Liver (tissue), 9 donors: ENCODE results near the gene FAM169A. TPM values are rescaled to one million over a fixed set of nuclear protein-coding genes. Genes with fewer than 3 reads are reported as not detected.

ENCODE experiments used
- DNase-seq: peaks from one replicate; pipeline ENCODE4 v3.0.0-alpha.2; 2017; ENCODE audit warnings: low spot score
- H3K27ac ChIP-seq, 2 donors: one replicate each; pipeline ENCODE4 v1.7.0; 2013; ENCODE audit warnings: inconsistent platforms in 2 of 2, low read length in 2 of 2, control low read depth in 1 of 2, low read depth in 1 of 2, mild to moderate bottlenecking in 1 of 2
- H3K27me3 ChIP-seq, 4 donors: one replicate each; pipeline versions ENCODE4 v1.6.1 to v1.7.0; 2013; ENCODE audit warnings: low read length in 3 of 4, inconsistent platforms in 1 of 4, mild to moderate bottlenecking in 1 of 4, moderate library complexity in 1 of 4; ENCODE audit not compliant: control insufficient read depth in 4 of 4, insufficient read depth in 4 of 4
- H3K36me3 ChIP-seq, 4 donors: one replicate each; pipeline versions ENCODE4 v1.6.1 to v1.7.0; 2013; ENCODE audit warnings: low read length in 3 of 4, mild to moderate bottlenecking in 3 of 4, low read depth in 1 of 4, moderate library complexity in 1 of 4; ENCODE audit not compliant: control insufficient read depth in 4 of 4, insufficient read depth in 3 of 4
- H3K4me1 ChIP-seq, 4 donors: one replicate each; pipeline versions ENCODE4 v1.6.1 to v1.7.0; 2013; ENCODE audit warnings: low read length in 3 of 4, mild to moderate bottlenecking in 3 of 4, moderate library complexity in 1 of 4; ENCODE audit not compliant: control insufficient read depth in 4 of 4, insufficient read depth in 4 of 4
- H3K4me3 ChIP-seq, 3 donors: one replicate each; pipeline versions ENCODE4 v1.6.1 to v1.7.0; 2013; ENCODE audit warnings: low read length in 3 of 3, control low read depth in 1 of 3, low read depth in 1 of 3, mild to moderate bottlenecking in 1 of 3
- H3K9ac ChIP-seq, 2 donors: one replicate each; pipeline ENCODE4 v1.7.0; 2013; ENCODE audit warnings: low read length in 2 of 2, mild to moderate bottlenecking in 2 of 2, moderate library complexity in 2 of 2, control low read depth in 1 of 2, low read depth in 1 of 2
- H3K9me3 ChIP-seq, 4 donors: one replicate each; pipeline versions ENCODE4 v1.6.1 to v1.7.0; 2013; ENCODE audit warnings: low read length in 3 of 4; ENCODE audit not compliant: control insufficient read depth in 4 of 4
- ATF3 ChIP-seq: IDR thresholded peaks from 2 replicates; pipeline ENCODE4 v1.6.1; 2016; ENCODE audit warnings: antibody characterized with exemption
- FOXA1 ChIP-seq: IDR thresholded peaks from 2 replicates; pipeline ENCODE4 v1.6.1; 2016; ENCODE audit warnings: antibody characterized with exemption
- HNF4A ChIP-seq, 2 donors: conservative IDR thresholded peaks; 2 replicates each; pipeline ENCODE4 v1.6.1; 2016; ENCODE audit warnings: antibody characterized with exemption in 2 of 2, mild to moderate bottlenecking in 2 of 2
- HNF4G ChIP-seq: IDR thresholded peaks from 2 replicates; pipeline ENCODE4 v1.6.1; 2016; ENCODE audit warnings: antibody characterized with exemption
- JUND ChIP-seq, 2 donors: IDR thresholded peaks; 2 replicates each; pipeline ENCODE4 v1.6.1; 2016; ENCODE audit warnings: antibody characterized with exemption in 2 of 2
- MAX ChIP-seq: IDR thresholded peaks from 2 replicates; pipeline ENCODE4 v1.6.1; 2016; ENCODE audit warnings: antibody characterized with exemption
- NR2F2 ChIP-seq: IDR thresholded peaks from 2 replicates; pipeline ENCODE4 v1.6.1; 2016; ENCODE audit warnings: antibody characterized with exemption
- RAD21 ChIP-seq, 2 donors: IDR thresholded peaks; 2 replicates each; pipeline ENCODE4 v1.6.1; 2016; ENCODE audit warnings: antibody characterized with exemption in 2 of 2, mild to moderate bottlenecking in 2 of 2
- REST ChIP-seq: IDR thresholded peaks from 2 replicates; pipeline ENCODE4 v1.6.1; 2016; ENCODE audit warnings: antibody characterized with exemption, mild to moderate bottlenecking
- RXRA ChIP-seq, 2 donors: IDR thresholded peaks; 2 replicates each; pipeline ENCODE4 v1.6.1; 2017 to 2018; ENCODE audit warnings: antibody characterized with exemption in 2 of 2, mild to moderate bottlenecking in 1 of 2
- TAF1 ChIP-seq: conservative IDR thresholded peaks from 2 replicates; pipeline ENCODE4 v1.6.1; 2016; ENCODE audit warnings: antibody characterized with exemption, mild to moderate bottlenecking
- YY1 ChIP-seq: IDR thresholded peaks from 2 replicates; pipeline ENCODE4 v1.6.1; 2016; ENCODE audit warnings: antibody characterized with exemption, mild to moderate bottlenecking
- WGBS: extraction: QIAGEN DNeasy Blood & Tissue Kit; methylation state at CpG from one replicate; pipeline ENCODE4 v1.1.7; 2013; 5-methylcytosine and 5-hydroxymethylcytosine counted together
- polyA plus RNA-seq, 2 donors: library from polyadenylated mRNA; stranded (reverse) in 1 of 2; unstranded in 1 of 2; fragments of 200-250 nt in 1 of 2; fragments of >200 nt in 1 of 2; fragmentation: Nextera tagmentation in 1 of 2; extraction: Ambion mirVana in 1 of 2; gene quantifications; one replicate each; pipeline versions ENCODE4 v1.2.1 to v1.2.3, GENCODE V29; 2013 to 2015
- total RNA-seq, 2 donors: library from RNA; depleted of rRNA; stranded (reverse); fragments of >200 nt; gene quantifications; one replicate each; pipeline ENCODE4 v1.2.3, GENCODE V29; 2014
- TF ChIP-seq, protein P1 (sequence below): fragments of 150-350 bp; IDR thresholded peaks from 2 replicates; pipeline ENCODE4 v1.5.1; 2017; ENCODE audit warnings: improper control_type of control experiment, low read depth, low read length; ENCODE audit not compliant: missing input control
- donor health status: healthy.
- donor health status: healthy.
- donor health status: healthy.
- donor health status: healthy.
- donor health status: healthy.

FAM169A gene
- total and polyA plus RNA-seq, 4 donors, result 0.58 to 5.0 (median 0.92) TPM

GRCh38 chr5:74866596-74867162, 492 bp upstream of the FAM169A start:
- Histone ChIP-seq H3K9me3 (no peaks in the 10 kb centered on the region), H3K4me3 (peak overlapping the region; percentile 23 to 72 (median 66)), H3K9ac (no peak overlapping the region), H3K27me3 (no peaks in the 10 kb centered on the region), H3K27ac (no peak overlapping the region), H3K36me3 (no peaks in the 10 kb centered on the region), H3K4me1 (peaks cover 4 to 19% (median 13%) of the 10 kb centered on the region in 4 donors)
- 13% methylated on average over 37 of the region's 37 CpGs for WGBS
- peak; percentile 37 for DNase-seq
- TF ChIP-seq, protein P1, sequence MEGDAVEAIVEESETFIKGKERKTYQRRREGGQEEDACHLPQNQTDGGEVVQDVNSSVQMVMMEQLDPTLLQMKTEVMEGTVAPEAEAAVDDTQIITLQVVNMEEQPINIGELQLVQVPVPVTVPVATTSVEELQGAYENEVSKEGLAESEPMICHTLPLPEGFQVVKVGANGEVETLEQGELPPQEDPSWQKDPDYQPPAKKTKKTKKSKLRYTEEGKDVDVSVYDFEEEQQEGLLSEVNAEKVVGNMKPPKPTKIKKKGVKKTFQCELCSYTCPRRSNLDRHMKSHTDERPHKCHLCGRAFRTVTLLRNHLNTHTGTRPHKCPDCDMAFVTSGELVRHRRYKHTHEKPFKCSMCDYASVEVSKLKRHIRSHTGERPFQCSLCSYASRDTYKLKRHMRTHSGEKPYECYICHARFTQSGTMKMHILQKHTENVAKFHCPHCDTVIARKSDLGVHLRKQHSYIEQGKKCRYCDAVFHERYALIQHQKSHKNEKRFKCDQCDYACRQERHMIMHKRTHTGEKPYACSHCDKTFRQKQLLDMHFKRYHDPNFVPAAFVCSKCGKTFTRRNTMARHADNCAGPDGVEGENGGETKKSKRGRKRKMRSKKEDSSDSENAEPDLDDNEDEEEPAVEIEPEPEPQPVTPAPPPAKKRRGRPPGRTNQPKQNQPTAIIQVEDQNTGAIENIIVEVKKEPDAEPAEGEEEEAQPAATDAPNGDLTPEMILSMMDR, result no peak
- peak in 1 of 2 donors; percentile 8 for TF ChIP-seq RXRA (IDR thresholded peaks at IDR 0.05)
- no peak for TF ChIP-seq JUND (IDR thresholded peaks at IDR 0.05)

GRCh38 chr5:74865256-74865803, 857 bp downstream of the FAM169A start:
- H3K4me1 ChIP-seq, result peaks cover 4 to 19% (median 13%) of the 10 kb centered on the region in 4 donors
- H3K27ac ChIP-seq, result peak overlapping the region in 1 of 2 donors; percentile 31
- H3K9me3 ChIP-seq, result no peaks in the 10 kb centered on the region
- no peaks in the 10 kb centered on the region for H3K36me3 ChIP-seq
- TF ChIP-seq HNF4A (conservative IDR thresholded peaks at IDR 0.05), result no peak
- peak; percentile 5 for TF ChIP-seq ATF3
- DNase-seq, result no peak
- 16% methylated on average over 23 of the region's 23 CpGs for WGBS
- H3K27me3 ChIP-seq, result no peaks in the 10 kb centered on the region
- H3K9ac ChIP-seq, result peak overlapping the region; percentile 33 to 84
- H3K4me3 ChIP-seq, result peak overlapping the region; percentile 56 to 72 (median 61)

DNA sequence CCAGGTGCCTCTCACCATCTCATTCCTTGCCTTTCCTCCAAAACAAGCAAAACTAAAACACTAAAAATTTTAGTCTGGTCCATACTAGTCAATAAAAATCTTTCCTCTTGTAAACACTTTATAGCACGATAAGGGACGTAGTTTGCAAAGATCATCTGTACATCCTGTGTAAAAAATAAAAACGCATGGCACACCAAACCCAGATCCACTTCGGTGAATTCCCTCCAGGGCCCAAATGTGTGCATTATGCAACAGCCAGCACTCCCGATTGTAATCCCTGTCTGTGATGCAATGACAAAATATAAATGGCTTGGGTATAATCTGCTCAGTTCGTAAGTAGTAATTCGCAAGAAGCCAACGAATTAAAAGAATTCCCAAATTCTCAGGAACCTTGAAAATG, 1.4 kb downstream of the FAM169A start:
- no peaks in the 10 kb centered on the region for H3K27me3 ChIP-seq
- peak overlapping the region in 1 of 3 donors; percentile 61 for H3K4me3 ChIP-seq
- no peak for DNase-seq
- no peak overlapping the region for H3K27ac ChIP-seq
- H3K9ac ChIP-seq, result no peak overlapping the region
- no peaks in the 10 kb centered on the region for H3K36me3 ChIP-seq
- H3K9me3 ChIP-seq, result no peaks in the 10 kb centered on the region
- 31% methylated on average over 8 of the region's 8 CpGs for WGBS
- H3K4me1 ChIP-seq, result peaks cover 4 to 19% (median 13%) of the 10 kb centered on the region in 4 donors
- TF ChIP-seq RAD21 (IDR thresholded peaks at IDR 0.05), result peak in 1 of 2 donors; percentile 35
- TF ChIP-seq HNF4A (conservative IDR thresholded peaks at IDR 0.05), result peak in 1 of 2 donors; percentile 13
- no peak for TF ChIP-seq TAF1
- no peak for TF ChIP-seq FOXA1
- TF ChIP-seq ATF3, result peak; percentile 70

- H3K27ac ChIP-seq, result no peak overlapping the region
- no peak for TF ChIP-seq HNF4G
- TF ChIP-seq, protein P1, result no peak
- no peak for TF ChIP-seq NR2F2
- TF ChIP-seq REST, result no peak
- no peak for TF ChIP-seq MAX
- TF ChIP-seq YY1, result no peak
- TF ChIP-seq JUND (IDR thresholded peaks at IDR 0.05), result no peak
- H3K27me3 ChIP-seq, result no peaks in the 10 kb centered on the region
- H3K4me3 ChIP-seq, result no peak overlapping the region
- WGBS, result 88% methylated on average over 2 of the region's 2 CpGs
- H3K4me1 ChIP-seq, result peaks cover 4 to 19% (median 13%) of the 10 kb centered on the region in 4 donors
- no peaks in the 10 kb centered on the region for H3K36me3 ChIP-seq
- no peak overlapping the region for H3K9ac ChIP-seq
- H3K9me3 ChIP-seq, result no peaks in the 10 kb centered on the region
- DNase-seq, result no peak
These were observed 2.5 kb downstream of the FAM169A start for GRCh38 chr5:74863726-74864125.
